Measurements from ENCODE around the gene GDF2.

GDF2 gene

GRCh38 chr10:47359626-47360418 lies 37.6 kb downstream of the GDF2 start:
- TF ChIP-seq MYC (IDR thresholded peaks at IDR 0.05; ENCODE audit: low read depth, low read length) (no peak), POLR2A (IDR thresholded peaks at IDR 0.05; ENCODE audit: extremely low read depth, insufficient read length) (no peak), MAX (IDR thresholded peaks at IDR 0.05; ENCODE audit: low read depth, low read length) (no peak), CTCF (IDR thresholded peaks at IDR 0.05; ENCODE audit: low read depth, low read length) (no peak)
- H3K4me3 ChIP-seq (ENCODE audit: low read depth, low read length): no peak overlapping the region
- no peak for DNase-seq (ENCODE audit: low read depth)

- H3K4me3 ChIP-seq (ENCODE audit: low read depth, low read length): no peak overlapping the region
- DNase-seq (ENCODE audit: low read depth): peak; percentile 38
- TF ChIP-seq MAX (IDR thresholded peaks at IDR 0.05; ENCODE audit: low read depth, low read length): no peak
- no peak for TF ChIP-seq MYC (IDR thresholded peaks at IDR 0.05; ENCODE audit: low read depth, low read length)
- no peak for TF ChIP-seq POLR2A (IDR thresholded peaks at IDR 0.05; ENCODE audit: extremely low read depth, insufficient read length)
- TF ChIP-seq CTCF (IDR thresholded peaks at IDR 0.05; ENCODE audit: low read depth, low read length): no peak
Observed at GRCh38 chr10:47360419-47361040, 38.3 kb downstream of the GDF2 start.

GRCh38 chr10:47361293-47361692 lies 39.0 kb downstream of the GDF2 start:
- peak; percentile 65 for DNase-seq (ENCODE audit: low read depth)
- no peak overlapping the region for H3K4me3 ChIP-seq (ENCODE audit: low read depth, low read length)
- TF ChIP-seq POLR2A (IDR thresholded peaks at IDR 0.05; ENCODE audit: extremely low read depth, insufficient read length): no peak
- 0 out of 2 replicates have a peak, but pooled peaks have one; percentile 29 for TF ChIP-seq MYC (IDR thresholded peaks at IDR 0.05; ENCODE audit: low read depth, low read length)
- TF ChIP-seq CTCF (IDR thresholded peaks at IDR 0.05; ENCODE audit: low read depth, low read length): peak; percentile 94
- peak; percentile 67 for TF ChIP-seq MAX (IDR thresholded peaks at IDR 0.05; ENCODE audit: low read depth, low read length)

GRCh38 chr10:47362199-47362598 lies 39.9 kb downstream of the GDF2 start:
- no peak for TF ChIP-seq MAX (IDR thresholded peaks at IDR 0.05; ENCODE audit: low read depth, low read length)
- no peak for TF ChIP-seq POLR2A (IDR thresholded peaks at IDR 0.05; ENCODE audit: extremely low read depth, insufficient read length)
- TF ChIP-seq MYC (IDR thresholded peaks at IDR 0.05; ENCODE audit: low read depth, low read length): no peak
- no peak for TF ChIP-seq CTCF (IDR thresholded peaks at IDR 0.05; ENCODE audit: low read depth, low read length)

GRCh38 chr10:47363781-47364180 lies 41.5 kb downstream of the GDF2 start:
- no peak for TF ChIP-seq MYC (IDR thresholded peaks at IDR 0.05; ENCODE audit: low read depth, low read length)
- TF ChIP-seq MAX (IDR thresholded peaks at IDR 0.05; ENCODE audit: low read depth, low read length): no peak
- no peak for TF ChIP-seq POLR2A (IDR thresholded peaks at IDR 0.05; ENCODE audit: extremely low read depth, insufficient read length)
- no peak for TF ChIP-seq CTCF (IDR thresholded peaks at IDR 0.05; ENCODE audit: low read depth, low read length)
- no peak for DNase-seq (ENCODE audit: low read depth)
- no peak overlapping the region for H3K4me3 ChIP-seq (ENCODE audit: low read depth, low read length)

More at GRCh38 chr10:47362199-47362598, 39.9 kb downstream of the GDF2 start:
- DNase-seq (ENCODE audit: low read depth): no peak
- H3K4me3 ChIP-seq (ENCODE audit: low read depth, low read length): no peak overlapping the region
